BE2C (cell line): ENCODE measurements around the gene KCND3.

Experiments used
- DNase-seq: peaks from one replicate; pipeline ENCODE4 v3.0.0-alpha.2; 2020
- H3K27me3 ChIP-seq: fragments of 250-450 bp; sonication (Bioruptor Pico); 2 replicates; pipeline ENCODE4 v1.5.1; 2020; ENCODE audit warnings: mild to moderate bottlenecking
- H3K36me3 ChIP-seq: fragments of 250-450 bp; sonication (Bioruptor Pico); 2 replicates; pipeline ENCODE4 v1.5.1; 2020; ENCODE audit warnings: mild to moderate bottlenecking
- H3K4me1 ChIP-seq: fragments of 250-450 bp; sonication (Bioruptor Pico); 2 replicates; pipeline ENCODE4 v1.5.1; 2020
- H3K4me3 ChIP-seq: 2 replicates; pipeline ENCODE4 v1.5.1; 2011; ENCODE audit warnings: low read depth, low read length
- H3K9me3 ChIP-seq: fragments of 250-450 bp; sonication (Bioruptor Pico); 2 replicates; pipeline ENCODE4 v1.5.1; 2020
- CTCF ChIP-seq: IDR thresholded peaks from 2 replicates; pipeline ENCODE4 v1.5.1; 2012; ENCODE audit warnings: mild to moderate bottlenecking, low read depth, low read length

The KCND3 gene

DNA sequence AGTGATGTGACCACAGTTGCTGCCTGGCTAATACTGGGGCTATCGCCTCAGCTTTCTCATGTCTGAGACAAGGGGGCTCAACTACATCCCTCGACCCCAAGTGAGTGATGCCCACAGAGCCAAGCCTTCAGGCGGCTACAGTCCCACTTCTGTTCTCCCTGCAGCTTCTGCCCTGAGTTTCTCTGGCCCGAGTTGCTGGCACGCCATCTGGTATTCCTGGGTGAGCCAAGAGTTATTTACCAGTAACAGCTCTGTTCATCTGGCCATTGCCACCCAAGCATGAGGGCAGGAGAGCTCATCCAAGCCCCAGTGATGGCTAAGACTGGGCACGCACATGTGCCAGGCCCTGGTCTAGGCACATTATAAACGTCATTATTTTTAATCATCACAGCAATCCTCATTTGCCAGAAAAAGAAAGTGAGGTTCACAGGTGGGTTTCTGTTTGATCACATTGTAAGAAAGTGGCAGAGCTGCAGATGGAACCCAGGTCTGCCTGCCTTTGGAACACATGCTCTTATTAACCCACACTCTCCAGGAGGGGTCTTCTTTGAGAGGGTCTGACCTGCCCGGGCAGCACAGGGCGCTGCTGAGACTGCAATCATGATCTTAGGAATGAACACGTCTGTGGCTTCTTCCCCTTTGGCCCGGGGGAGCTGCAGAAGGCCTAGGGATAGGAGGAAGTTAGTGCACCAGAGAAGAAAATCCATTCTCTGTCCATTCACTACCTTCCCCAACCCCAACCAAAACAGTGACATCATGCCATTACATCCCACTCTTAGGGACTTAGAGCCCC is 27.5 kb downstream of the KCND3 start:
- TF ChIP-seq CTCF: no peak
- no peak for DNase-seq
- Histone ChIP-seq H3K9me3 (no peaks in the 10 kb centered on the region), H3K27me3 (no peaks in the 10 kb centered on the region), H3K4me3 (no peak overlapping the region), H3K36me3 (no peaks in the 10 kb centered on the region), H3K4me1 (no peaks in the 10 kb centered on the region)

- no peaks in the 10 kb centered on the region for H3K9me3 ChIP-seq
- no peaks in the 10 kb centered on the region for H3K36me3 ChIP-seq
- no peak for TF ChIP-seq CTCF
- no peak overlapping the region for H3K4me3 ChIP-seq
- no peak for DNase-seq
- no peaks in the 10 kb centered on the region for H3K4me1 ChIP-seq
- no peaks in the 10 kb centered on the region for H3K27me3 ChIP-seq
Observed at GRCh38 chr1:111961016-111961415, 28.5 kb downstream of the KCND3 start.

- Histone ChIP-seq H3K36me3 (no peaks in the 10 kb centered on the region), H3K4me1 (no peaks in the 10 kb centered on the region), H3K4me3 (no peak overlapping the region), H3K27me3 (no peaks in the 10 kb centered on the region), H3K9me3 (no peaks in the 10 kb centered on the region)
- no peak for DNase-seq
- peak; percentile 44 for TF ChIP-seq CTCF
Observed at GRCh38 chr1:111959436-111959835, 30.0 kb downstream of the KCND3 start.

DNA sequence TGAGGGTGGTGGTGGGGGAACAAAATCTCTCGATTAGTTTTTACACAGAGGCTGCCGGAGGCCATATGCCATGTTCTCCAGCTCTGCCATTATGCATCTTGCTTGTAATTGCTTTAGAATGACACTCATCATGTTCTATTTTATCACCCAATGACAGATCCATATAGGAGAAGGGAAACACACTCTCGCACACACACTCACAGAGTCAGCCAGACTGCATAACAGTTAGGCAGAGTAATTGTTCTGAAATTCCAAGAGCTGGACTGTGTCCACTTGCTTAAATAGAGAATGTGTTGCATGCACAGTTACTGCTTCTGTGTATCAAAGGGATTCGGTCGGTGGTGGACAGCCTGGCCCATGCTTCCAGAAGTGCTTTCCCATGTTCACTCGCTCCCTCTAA is 30.6 kb downstream of the KCND3 start:
- TF ChIP-seq CTCF: no peak
- H3K27me3 ChIP-seq: no peaks in the 10 kb centered on the region
- DNase-seq: no peak
- no peaks in the 10 kb centered on the region for H3K9me3 ChIP-seq
- no peaks in the 10 kb centered on the region for H3K36me3 ChIP-seq
- no peak overlapping the region for H3K4me3 ChIP-seq
- no peaks in the 10 kb centered on the region for H3K4me1 ChIP-seq

GRCh38 chr1:111958075-111958474 is 31.4 kb downstream of the KCND3 start:
- DNase-seq: no peak

More at GRCh38 chr1:111958075-111958474, 31.4 kb downstream of the KCND3 start:
- Histone ChIP-seq H3K27me3 (no peaks in the 10 kb centered on the region), H3K4me3 (no peak overlapping the region), H3K9me3 (no peaks in the 10 kb centered on the region), H3K36me3 (no peaks in the 10 kb centered on the region), H3K4me1 (no peaks in the 10 kb centered on the region)
- no peak for TF ChIP-seq CTCF
